PC-9 (cell line): Measurements from ENCODE around the gene UHMK1.

Source experiments
- CTCF ChIP-seq: fragments of 200-600 bp; sonication (generic); conservative IDR thresholded peaks from 2 replicates; pipeline ENCODE4 v1.6.1; 2017; ENCODE audit warnings: mixed run types, antibody characterized with exemption, mild to moderate bottlenecking, moderate library complexity
- EZH2 ChIP-seq: fragments of 200-600 bp; sonication (generic); IDR thresholded peaks from 2 replicates; pipeline ENCODE4 v1.8.0; 2017; ENCODE audit warnings: antibody characterized with exemption, low read depth

GRCh38 chr1:162475089-162475488 lies 22.5 kb upstream of the UHMK1 start:
- TF ChIP-seq CTCF: no peak
- no peak for TF ChIP-seq EZH2
